Activated CD4-positive, alpha-beta memory T cell treated with anti-CD3 and anti-CD28 coated beads for 36 hours (primary cell): Measurements from ENCODE around the gene CHST11. TPM values are rescaled to one million over a fixed set of nuclear protein-coding genes. Genes with fewer than 3 reads are reported as not detected.

Experiments
- CTCF ChIA-PET: fragments of 350-600 bp; sonication (Branson Sonifier 250); formaldehyde crosslinking; loops from one replicate; lab custom pipeline; 2021; ENCODE audit warnings: antibody characterized with exemption, inconsistent platforms; lab: Charles Lee
- POLR2A ChIA-PET: fragments of 350-600 bp; sonication (Branson Sonifier 250); formaldehyde crosslinking; loops from one replicate; lab custom pipeline; 2021; ENCODE audit warnings: antibody characterized with exemption; lab: Charles Lee
- DNase-seq: peaks from one replicate; pipeline ENCODE4 v3.0.0-alpha.2; 2020
- H3K27ac Mint-ChIP-seq: one replicate; pipeline ENCODE4 v1.8.0; 2021; ENCODE audit warnings: mixed read lengths
- H3K27me3 Mint-ChIP-seq: one replicate; pipeline ENCODE4 v1.8.0; 2021; ENCODE audit warnings: mixed read lengths
- H3K36me3 Mint-ChIP-seq: one replicate; pipeline ENCODE4 v1.8.0; 2021; ENCODE audit warnings: mixed read lengths
- H3K4me1 Mint-ChIP-seq: one replicate; pipeline ENCODE4 v1.8.0; 2021; ENCODE audit warnings: low read depth, mixed read lengths
- H3K4me3 Mint-ChIP-seq: one replicate; pipeline ENCODE4 v1.8.0; 2021; ENCODE audit warnings: mild to moderate bottlenecking, mixed read lengths
- H3K9me3 Mint-ChIP-seq: one replicate; pipeline ENCODE4 v1.8.0; 2021; ENCODE audit warnings: mixed read lengths
- intact Hi-C: fragments of 100-400 bp; cut with micrococcal nuclease; formaldehyde crosslinking; loops from one replicate; pipeline ENCODE4 v1.15.1; 2023
- total RNA-seq, 2 experiments: library from RNA; stranded (reverse); gene quantifications; one replicate each; pipeline ENCODE4 v1.2.3, GENCODE V29; 2021

CHST11 gene
- total RNA-seq, 2 experiments from 2014 or later: 58.3 to 59.0 TPM

- H3K27me3 Mint-ChIP-seq: no peaks in the 10 kb centered on the region
- peaks cover 15% of the 10 kb centered on the region for H3K9me3 Mint-ChIP-seq
- intact Hi-C loops: no loop called here
- POLR2A ChIA-PET: interaction anchor here (0.6 to 2.3 kb wide), 4 partner anchors 10 to 69 kb away, joined by 3 to 12 read pairs (median 3); no protein-coding TSS in a partner anchor
- H3K36me3 Mint-ChIP-seq: peaks cover 18% of the 10 kb centered on the region
- peak overlapping the region; percentile 6 for H3K27ac Mint-ChIP-seq
- H3K4me1 Mint-ChIP-seq: peaks cover 79% of the 10 kb centered on the region
- peak overlapping the region; percentile 44 for H3K4me3 Mint-ChIP-seq
- peak; percentile 40 for DNase-seq
- CTCF ChIA-PET: interaction anchor here (0.5 to 2.7 kb wide), 3 partner anchors 11 to 91 kb away, joined by 3 to 11 read pairs (median 6); partner anchors contain the start of gene CHST11
Observed at GRCh38 chr12:104473374-104473983, 16.7 kb downstream of the CHST11 start.

- no peaks in the 10 kb centered on the region for H3K27me3 Mint-ChIP-seq
- H3K9me3 Mint-ChIP-seq: peaks cover 7% of the 10 kb centered on the region
- H3K4me1 Mint-ChIP-seq: peaks cover 82% of the 10 kb centered on the region
- ChIA-PET CTCF (interaction anchor here (2.7 kb wide), 1 partner anchor 17 kb away, joined by 11 read pairs; the partner anchor contains the start of gene CHST11), POLR2A (interaction anchor here (0.7 kb wide), 1 partner anchor 339 kb away, joined by 3 read pairs; no protein-coding TSS in a partner anchor)
- no peak overlapping the region for H3K27ac Mint-ChIP-seq
- peaks cover 12% of the 10 kb centered on the region for H3K36me3 Mint-ChIP-seq
- no peak for DNase-seq
- no peak overlapping the region for H3K4me3 Mint-ChIP-seq
- intact Hi-C loops: loop anchor here (5.0 kb wide), 1 partner anchor 197 kb away; no protein-coding TSS in a partner anchor
Observed at GRCh38 chr12:104475271-104475670, 18.5 kb downstream of the CHST11 start.

- no peak for DNase-seq
- peak overlapping the region; percentile 84 for H3K4me3 Mint-ChIP-seq
- no peaks in the 10 kb centered on the region for H3K9me3 Mint-ChIP-seq
- H3K36me3 Mint-ChIP-seq: peaks cover 16% of the 10 kb centered on the region
- CTCF ChIA-PET: interaction anchor here (0.9 to 2.1 kb wide), 10 partner anchors 10 to 313 kb away, joined by 3 to 12 read pairs (median 4); no protein-coding TSS in a partner anchor
- POLR2A ChIA-PET: interaction anchor here (0.5 to 2.2 kb wide), 10 partner anchors 8 to 126 kb away, joined by 3 to 33 read pairs (median 3); no protein-coding TSS in a partner anchor
- H3K27me3 Mint-ChIP-seq: no peaks in the 10 kb centered on the region
- intact Hi-C loops: loop anchor here (1.0 to 5.0 kb wide), 3 partner anchors 14 to 195 kb away; no protein-coding TSS in a partner anchor
- peaks cover 86% of the 10 kb centered on the region for H3K4me1 Mint-ChIP-seq
- H3K27ac Mint-ChIP-seq: peak overlapping the region; percentile 98
Observed at GRCh38 chr12:104477510-104478390, 21.0 kb downstream of the CHST11 start.

GRCh38 chr12:104478396-104479122 is 21.8 kb downstream of the CHST11 start:
- Mint-ChIP-seq H3K36me3 (peaks cover 23% of the 10 kb centered on the region), H3K4me3 (peak overlapping the region; percentile 84), H3K9me3 (no peaks in the 10 kb centered on the region), H3K27ac (peak overlapping the region; percentile 98), H3K27me3 (no peaks in the 10 kb centered on the region), H3K4me1 (peaks cover 86% of the 10 kb centered on the region)
- peak; percentile 50 for DNase-seq
- ChIA-PET POLR2A (interaction anchor here (0.5 to 2.2 kb wide), 10 partner anchors 8 to 490 kb away, joined by 3 to 33 read pairs (median 4); partner anchors contain the start of gene CHST11), CTCF (interaction anchor here (0.9 to 2.1 kb wide), 11 partner anchors 9 to 312 kb away, joined by 3 to 12 read pairs (median 3); no protein-coding TSS in a partner anchor)
- intact Hi-C loops: loop anchor here (1.0 to 5.0 kb wide), 2 partner anchors 15 to 194 kb away; no protein-coding TSS in a partner anchor

- Mint-ChIP-seq H3K36me3 (peaks cover 28% of the 10 kb centered on the region), H3K4me3 (no peak overlapping the region), H3K27ac (peak overlapping the region; percentile 98), H3K9me3 (no peaks in the 10 kb centered on the region), H3K27me3 (no peaks in the 10 kb centered on the region), H3K4me1 (peaks cover 86% of the 10 kb centered on the region)
- intact Hi-C loops: loop anchor here (5.0 kb wide), 1 partner anchor 193 kb away; no protein-coding TSS in a partner anchor
- CTCF ChIA-PET: interaction anchor here (1.0 to 2.1 kb wide), 8 partner anchors 8 to 219 kb away, joined by 3 to 12 read pairs (median 3); no protein-coding TSS in a partner anchor
- POLR2A ChIA-PET: interaction anchor here (0.5 to 2.2 kb wide), 7 partner anchors 11 to 490 kb away, joined by 3 to 33 read pairs (median 4); partner anchors contain the start of gene CHST11
- DNase-seq: no peak
Observed at GRCh38 chr12:104479123-104479662, 22.4 kb downstream of the CHST11 start.

GRCh38 chr12:104480012-104480411 is 23.3 kb downstream of the CHST11 start:
- DNase-seq: no peak
- intact Hi-C loops: no loop called here
- peak overlapping the region; percentile 70 for H3K27ac Mint-ChIP-seq
- H3K4me3 Mint-ChIP-seq: no peak overlapping the region
- H3K27me3 Mint-ChIP-seq: no peaks in the 10 kb centered on the region
- peaks cover 88% of the 10 kb centered on the region for H3K4me1 Mint-ChIP-seq
- peaks cover 28% of the 10 kb centered on the region for H3K36me3 Mint-ChIP-seq
- H3K9me3 Mint-ChIP-seq: no peaks in the 10 kb centered on the region
- CTCF ChIA-PET: interaction anchor here (0.7 to 1.1 kb wide), 2 partner anchors 12 to 98 kb away, joined by 3 to 5 read pairs; no protein-coding TSS in a partner anchor
- POLR2A ChIA-PET: interaction anchor here (0.7 kb wide), 1 partner anchor 9 kb away, joined by 4 read pairs; no protein-coding TSS in a partner anchor

GRCh38 chr12:104480826-104481440 is 24.2 kb downstream of the CHST11 start:
- H3K9me3 Mint-ChIP-seq: no peaks in the 10 kb centered on the region
- H3K27ac Mint-ChIP-seq: peak overlapping the region; percentile 44
- ChIA-PET POLR2A (interaction anchor here (1.1 kb wide), 1 partner anchor 124 kb away, joined by 3 read pairs; no protein-coding TSS in a partner anchor), CTCF (interaction anchor here (1.4 kb wide), 1 partner anchor 22 kb away, joined by 3 read pairs; no protein-coding TSS in a partner anchor)
- no peak for DNase-seq
- peaks cover 93% of the 10 kb centered on the region for H3K4me1 Mint-ChIP-seq
- H3K4me3 Mint-ChIP-seq: no peak overlapping the region
- intact Hi-C loops: no loop called here
- peaks cover 28% of the 10 kb centered on the region for H3K36me3 Mint-ChIP-seq
- no peaks in the 10 kb centered on the region for H3K27me3 Mint-ChIP-seq

GRCh38 chr12:104482113-104482512 is 25.4 kb downstream of the CHST11 start:
- intact Hi-C loops: no loop called here
- ChIA-PET POLR2A (interaction anchor here (0.6 kb wide), 1 partner anchor 299 kb away, joined by 3 read pairs; no protein-coding TSS in a partner anchor), CTCF (no interaction called here)
- Mint-ChIP-seq H3K36me3 (peaks cover 28% of the 10 kb centered on the region), H3K27ac (peak overlapping the region; percentile 78), H3K4me1 (peaks cover 97% of the 10 kb centered on the region), H3K9me3 (no peaks in the 10 kb centered on the region), H3K4me3 (peak overlapping the region; percentile 10), H3K27me3 (no peaks in the 10 kb centered on the region)
- DNase-seq: peak; percentile 62

- peak overlapping the region; percentile 78 for H3K27ac Mint-ChIP-seq
- ChIA-PET POLR2A (interaction anchor here (0.6 to 1.0 kb wide), 2 partner anchors 10 to 298 kb away, joined by 3 read pairs; no protein-coding TSS in a partner anchor), CTCF (no interaction called here)
- no peaks in the 10 kb centered on the region for H3K9me3 Mint-ChIP-seq
- intact Hi-C loops: no loop called here
- DNase-seq: no peak
- no peaks in the 10 kb centered on the region for H3K27me3 Mint-ChIP-seq
- H3K4me3 Mint-ChIP-seq: no peak overlapping the region
- H3K4me1 Mint-ChIP-seq: peaks cover 95% of the 10 kb centered on the region
- peaks cover 28% of the 10 kb centered on the region for H3K36me3 Mint-ChIP-seq
Observed at GRCh38 chr12:104482748-104483147, 26.0 kb downstream of the CHST11 start.

GRCh38 chr12:104484079-104484478 is 27.3 kb downstream of the CHST11 start:
- H3K4me1 Mint-ChIP-seq: peaks cover 90% of the 10 kb centered on the region
- no peak for DNase-seq
- H3K4me3 Mint-ChIP-seq: no peak overlapping the region
- intact Hi-C loops: no loop called here
- CTCF ChIA-PET: no interaction called here
- H3K36me3 Mint-ChIP-seq: peaks cover 26% of the 10 kb centered on the region
- no peaks in the 10 kb centered on the region for H3K9me3 Mint-ChIP-seq
- peak overlapping the region; percentile 80 for H3K27ac Mint-ChIP-seq
- no peaks in the 10 kb centered on the region for H3K27me3 Mint-ChIP-seq
- POLR2A ChIA-PET: interaction anchor here (1.0 kb wide), 1 partner anchor 11 kb away, joined by 3 read pairs; no protein-coding TSS in a partner anchor
